Transverse colon (tissue), 4 donors: ENCODE data around the gene SAMHD1. TPM values are rescaled to one million over a fixed set of nuclear protein-coding genes. Genes with fewer than 3 reads are reported as not detected.
"Not testable (repeated sequence)": the region's sequence is repeated elsewhere in the genome, so short reads cannot be mapped to it uniquely, and the experiment has no call there.

Experiments used
- DNase-seq: peaks from one replicate; pipeline ENCODE4 v3.0.0-alpha.2; 2019
- H3K27ac ChIP-seq, 4 donors: fragments of 200-600 bp; sonication (generic); 2 replicates each; pipeline ENCODE4 v1.5.1; 2016 to 2018; ENCODE audit warnings: inconsistent platforms in 4 of 4
- H3K27me3 ChIP-seq: fragments of 200-600 bp; sonication (generic); 2 replicates; pipeline ENCODE4 v1.5.1; 2017; ENCODE audit warnings: inconsistent platforms
- H3K36me3 ChIP-seq, 4 donors: fragments of 200-600 bp; sonication (generic); 2 replicates each; pipeline ENCODE4 v1.5.1; 2017 to 2019; ENCODE audit warnings: inconsistent platforms in 4 of 4
- H3K4me1 ChIP-seq, 4 donors: fragments of 200-600 bp; sonication (generic); 2 replicates each; pipeline ENCODE4 v1.5.1; 2017 to 2020; ENCODE audit warnings: inconsistent platforms in 4 of 4
- H3K4me3 ChIP-seq, 4 donors: fragments of 200-600 bp; sonication (generic); 1 replicate in 1 of 4; 2 replicates in 3 of 4; pipeline versions ENCODE4 v1.5.1 to v1.6.1; 2017 to 2019; ENCODE audit warnings: inconsistent platforms in 4 of 4
- H3K9me3 ChIP-seq, 2 donors: fragments of 200-600 bp; sonication (generic); 2 replicates each; pipeline ENCODE4 v1.5.1; 2017 to 2019; ENCODE audit warnings: inconsistent platforms in 2 of 2
- EP300 ChIP-seq: sonication (generic); formaldehyde crosslinking; IDR thresholded peaks from one replicate; pipeline ENCODE4 v1.6.1; 2017; ENCODE audit warnings: antibody characterized with exemption, low read depth
- POLR2A ChIP-seq: fragments of 450-650 bp; IDR thresholded peaks from one replicate; pipeline ENCODE4 v1.6.1; 2016; ENCODE audit warnings: antibody characterized with exemption, mild to moderate bottlenecking, moderate library complexity
- POLR2AphosphoS5 ChIP-seq, 3 donors: sonication (generic); formaldehyde crosslinking; IDR thresholded peaks; one replicate each; pipeline ENCODE4 v1.6.1; 2016; ENCODE audit warnings: antibody characterized with exemption in 3 of 3
- WGBS, 2 donors: methylation state at CpG; one replicate each; pipeline ENCODE4 v1.1.5; 2018; ENCODE audit warnings: low coverage in 1 of 2; 5-methylcytosine and 5-hydroxymethylcytosine counted together
- in situ Hi-C, 4 donors: fragments of 200-750 bp; cut with MboI; loops; one replicate each; pipeline versions ENCODE4 v1.15.0 to v1.15.1; 2017; ENCODE audit warnings: low sequenced_read_pairs in 3 of 4, low pct_ligation_motif_present in 1 of 4, low pct_unique_long_range_greater_than_20kb in 1 of 4
- intact Hi-C: fragments of 100-400 bp; cut with DNase I; formaldehyde crosslinking; loops from one replicate; pipeline ENCODE4 v1.15.1; 2023; ENCODE audit warnings: low total_unique reads
- total RNA-seq, 4 donors: library from RNA; depleted of rRNA; stranded (reverse); fragments of >200 nt; gene quantifications; one replicate each; pipeline ENCODE4 v1.1.0, GENCODE V29; 2016
- TF ChIP-seq, protein P1 (sequence below), 5 experiments: fragments of 200-600 bp in 3 of 5; fragments of 450-650 bp in 2 of 5; sonication (generic) in 3 of 5; IDR thresholded peaks; 1 replicate in 2 of 5; 2 replicates in 3 of 5; pipeline ENCODE4 v1.5.1; 2016 to 2017; ENCODE audit warnings: antibody characterized with exemption in 5 of 5, inconsistent platforms in 3 of 5, mild to moderate bottlenecking in 2 of 5, moderate library complexity in 1 of 5

SAMHD1 gene
- total RNA-seq, 4 donors from 2014 or later: 40.6 to 96.9 (median 70.6) TPM

DNA sequence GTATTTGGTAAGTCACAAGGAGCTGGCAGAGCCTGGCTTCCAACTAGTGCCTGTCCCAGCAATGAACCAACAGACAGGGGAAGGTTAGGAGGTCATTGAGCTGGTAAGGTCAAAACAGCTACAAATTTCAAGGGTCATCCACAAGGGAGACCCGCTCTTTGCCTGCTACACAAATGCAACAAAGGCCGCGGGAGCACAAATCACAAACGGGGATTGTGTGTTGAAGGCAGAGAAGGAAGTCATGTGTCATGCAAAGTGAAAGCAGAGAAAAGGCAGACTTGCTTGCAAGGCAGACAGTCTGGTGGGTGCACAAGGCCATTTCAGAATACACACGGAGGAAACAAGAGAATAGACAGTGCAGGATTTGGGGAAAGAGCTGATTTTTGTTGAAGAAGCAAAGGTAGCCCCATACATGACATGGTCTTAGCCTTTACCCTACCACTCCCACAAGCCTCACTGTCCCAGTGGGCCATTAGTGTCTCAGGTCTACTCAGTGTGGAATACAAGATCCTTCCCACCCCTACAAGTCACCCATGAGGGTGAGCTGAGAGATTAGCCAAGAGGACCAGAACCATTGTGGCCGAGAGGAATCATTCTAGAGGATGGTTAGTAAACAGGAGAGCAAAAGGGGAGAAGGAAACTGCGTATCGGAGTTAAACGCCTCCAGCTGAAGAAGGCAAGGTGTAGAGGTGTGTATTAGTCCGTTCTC is 18.1 kb upstream of the SAMHD1 start:
- H3K36me3 ChIP-seq: no peaks in the 10 kb centered on the region
- H3K9me3 ChIP-seq: no peaks in the 10 kb centered on the region
- TF ChIP-seq POLR2AphosphoS5 (IDR thresholded peaks at IDR 0.05) (no peak), EP300 (no peak), POLR2A (no peak)
- TF ChIP-seq, protein P1, sequence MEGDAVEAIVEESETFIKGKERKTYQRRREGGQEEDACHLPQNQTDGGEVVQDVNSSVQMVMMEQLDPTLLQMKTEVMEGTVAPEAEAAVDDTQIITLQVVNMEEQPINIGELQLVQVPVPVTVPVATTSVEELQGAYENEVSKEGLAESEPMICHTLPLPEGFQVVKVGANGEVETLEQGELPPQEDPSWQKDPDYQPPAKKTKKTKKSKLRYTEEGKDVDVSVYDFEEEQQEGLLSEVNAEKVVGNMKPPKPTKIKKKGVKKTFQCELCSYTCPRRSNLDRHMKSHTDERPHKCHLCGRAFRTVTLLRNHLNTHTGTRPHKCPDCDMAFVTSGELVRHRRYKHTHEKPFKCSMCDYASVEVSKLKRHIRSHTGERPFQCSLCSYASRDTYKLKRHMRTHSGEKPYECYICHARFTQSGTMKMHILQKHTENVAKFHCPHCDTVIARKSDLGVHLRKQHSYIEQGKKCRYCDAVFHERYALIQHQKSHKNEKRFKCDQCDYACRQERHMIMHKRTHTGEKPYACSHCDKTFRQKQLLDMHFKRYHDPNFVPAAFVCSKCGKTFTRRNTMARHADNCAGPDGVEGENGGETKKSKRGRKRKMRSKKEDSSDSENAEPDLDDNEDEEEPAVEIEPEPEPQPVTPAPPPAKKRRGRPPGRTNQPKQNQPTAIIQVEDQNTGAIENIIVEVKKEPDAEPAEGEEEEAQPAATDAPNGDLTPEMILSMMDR (IDR thresholded peaks at IDR 0.05): no peak
- peak overlapping the region; percentile 12 to 47 (median 29) for H3K27ac ChIP-seq
- in situ Hi-C loops: no loop called here
- DNase-seq: no peak
- peaks cover 0 to 5% (median 0%) of the 10 kb centered on the region in 4 donors for H3K4me1 ChIP-seq
- H3K4me3 ChIP-seq: no peak overlapping the region
- WGBS, 2 donors: 78 to 87% methylated on average over 10 of the region's 10 CpGs
- intact Hi-C loops: no loop called here
- H3K27me3 ChIP-seq: no peaks in the 10 kb centered on the region

DNA sequence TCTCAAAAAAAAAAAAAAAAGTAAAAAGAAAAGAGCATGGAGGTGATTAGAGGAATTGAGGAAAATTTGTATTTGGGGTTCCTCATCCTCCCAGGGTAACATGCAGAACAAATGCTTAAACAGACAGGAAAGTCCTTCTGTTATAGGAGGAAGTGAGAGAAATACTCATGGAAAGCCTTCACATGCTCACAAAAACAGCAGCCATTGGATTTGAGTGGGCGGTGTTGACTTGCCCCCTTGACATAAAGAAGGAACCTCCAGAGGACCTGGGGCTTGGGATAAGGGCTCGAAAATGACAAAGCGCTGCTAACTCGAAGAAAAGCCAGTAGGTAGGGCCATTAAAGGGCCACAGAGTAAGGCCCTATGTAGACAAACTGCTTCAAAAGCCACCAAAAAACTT is 17.5 kb upstream of the SAMHD1 start:
- WGBS, 2 donors: 85 to 99% methylated on average over 4 of the region's 4 CpGs
- Histone ChIP-seq H3K4me1 (no peaks in the 10 kb centered on the region), H3K9me3 (no peaks in the 10 kb centered on the region), H3K4me3 (no peak overlapping the region), H3K27me3 (no peaks in the 10 kb centered on the region), H3K27ac (peak overlapping the region; percentile 12 to 47 (median 22)), H3K36me3 (no peaks in the 10 kb centered on the region)
- no peak for TF ChIP-seq POLR2A
- TF ChIP-seq POLR2AphosphoS5 (IDR thresholded peaks at IDR 0.05): no peak
- TF ChIP-seq, protein P1 (IDR thresholded peaks at IDR 0.05): no peak
- no peak for TF ChIP-seq EP300
- DNase-seq: no peak
- in situ Hi-C loops (no loop called here), intact Hi-C loops (no loop called here)

DNA sequence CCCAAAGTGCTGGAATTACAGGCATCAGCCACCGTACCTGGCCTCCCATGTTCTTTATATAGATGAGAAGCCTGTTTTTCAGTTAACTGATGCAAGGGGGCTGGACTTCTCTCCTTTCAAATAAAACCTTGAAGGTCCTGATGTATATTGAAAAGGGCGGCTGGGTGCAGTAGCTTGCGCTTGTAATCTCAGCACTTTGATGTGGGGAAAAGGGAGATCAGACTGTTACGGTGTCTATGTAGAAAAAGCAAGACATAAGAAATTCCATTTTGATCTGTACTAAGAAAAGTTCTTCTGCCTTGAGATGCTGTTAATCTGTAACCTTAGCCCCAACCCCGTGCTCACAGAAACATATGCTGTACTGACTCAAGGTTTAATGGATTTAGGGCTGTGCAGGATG is 16.1 kb upstream of the SAMHD1 start:
- peaks cover 0 to 3% of the 10 kb centered on the region in 2 donors for H3K9me3 ChIP-seq
- no peak overlapping the region for H3K27ac ChIP-seq
- H3K4me3 ChIP-seq: no peak overlapping the region
- no peaks in the 10 kb centered on the region for H3K4me1 ChIP-seq
- H3K36me3 ChIP-seq: no peaks in the 10 kb centered on the region
- no peaks in the 10 kb centered on the region for H3K27me3 ChIP-seq
- DNase-seq: no peak
- in situ Hi-C loops (no loop called here), intact Hi-C loops (no loop called here)
- WGBS, 2 donors: 88 to 100% methylated on average over 3 to 5 of the region's 5 CpGs
- TF ChIP-seq, protein P1 (IDR thresholded peaks at IDR 0.05): no peak
- TF ChIP-seq POLR2A (no peak), EP300 (no peak), POLR2AphosphoS5 (IDR thresholded peaks at IDR 0.05) (no peak)

DNA sequence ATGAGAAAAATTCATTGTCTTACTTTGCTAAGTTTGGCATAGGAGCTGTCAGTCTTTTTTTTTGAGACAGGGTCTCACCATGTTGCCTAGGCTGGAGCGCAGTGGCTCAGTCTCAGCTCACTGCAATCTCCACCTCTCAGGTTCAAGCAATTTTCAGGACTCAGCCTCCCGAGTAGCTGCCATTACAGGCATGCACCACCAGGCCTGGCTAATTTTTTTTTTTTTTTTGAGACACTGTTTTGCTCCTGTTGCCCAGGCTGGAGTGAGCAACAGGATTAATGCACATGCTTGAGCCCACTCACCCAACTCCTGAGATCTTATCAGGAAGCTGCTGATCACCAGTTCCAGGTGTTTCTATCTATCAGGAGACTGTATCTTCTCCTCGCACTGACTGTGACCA is 15.5 kb upstream of the SAMHD1 start:
- not testable (repeated sequence) for H3K36me3 ChIP-seq

DNA sequence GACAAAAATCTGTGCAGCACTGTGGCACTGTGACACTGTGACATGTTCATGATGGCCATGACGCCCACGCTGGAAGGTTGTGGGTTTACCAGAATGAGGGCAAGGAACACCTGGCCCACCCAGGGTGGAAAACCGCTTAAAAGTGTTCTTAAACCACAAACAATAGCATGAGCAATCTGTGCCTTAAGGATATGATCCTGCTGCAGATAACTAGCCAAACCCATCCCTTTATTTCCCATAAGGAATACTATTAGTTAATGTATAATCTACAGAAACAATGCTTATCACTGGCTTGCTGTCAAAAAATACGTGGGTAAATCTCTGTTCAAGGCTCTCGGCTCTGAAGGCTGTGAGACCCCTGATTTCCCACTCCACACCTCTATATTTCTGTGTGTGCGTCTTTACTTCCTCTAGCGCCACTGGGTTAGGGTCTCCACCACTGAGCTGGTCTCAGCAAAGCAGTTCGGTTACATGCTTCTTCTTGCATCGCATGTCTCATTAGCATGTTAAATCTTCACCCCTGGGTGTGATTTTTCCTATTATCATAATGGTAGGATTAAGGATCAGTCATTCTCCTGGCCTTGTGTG is 10.9 kb upstream of the SAMHD1 start:
- intact Hi-C loops: not testable (repeated sequence)

More for the DNA sequence above, 15.5 kb upstream of the SAMHD1 start:
- H3K27ac ChIP-seq, H3K9me3 ChIP-seq, H3K27me3 ChIP-seq, in situ Hi-C loops, H3K4me1 ChIP-seq, intact Hi-C loops, DNase-seq, H3K4me3 ChIP-seq: not testable (repeated sequence)
- 94% methylated on average over 3 of the region's 3 CpGs; no CpG with 5 or more reads in 1 of the 2 donors for WGBS, 2 donors

More for the DNA sequence above, 10.9 kb upstream of the SAMHD1 start:
- H3K36me3 ChIP-seq, H3K4me1 ChIP-seq, H3K27ac ChIP-seq, in situ Hi-C loops, DNase-seq, H3K4me3 ChIP-seq, H3K27me3 ChIP-seq, H3K9me3 ChIP-seq: not testable (repeated sequence)
- WGBS, 2 donors: 76 to 80% methylated on average over 9 of the region's 9 CpGs
